GM18502 (cell line): ENCODE measurements around the gene ZBTB45.
A peak's percentile ranks its signal among the peaks of the same experiment; 100 is the strongest.
"Not testable (repeated sequence)": the region's sequence is repeated elsewhere in the genome, so short reads cannot be mapped to it uniquely, and the experiment has no call there.

Experiments
- ATAC-seq: cut with Tn5 transposase; IDR thresholded peaks from one replicate; pipeline ENCODE4 v1.9.1; 2021; ENCODE audit warnings: mild to moderate bottlenecking; ENCODE audit not compliant: unreplicated experiment, poor library complexity

The ZBTB45 gene

GRCh38 chr19:58513213-58513693, 6.4 kb downstream of the ZBTB45 start:
- ATAC-seq, result no peak

- ATAC-seq, result no peak
These were observed 8.0 kb downstream of the ZBTB45 start, which contains the start of gene SLC27A5 for GRCh38 chr19:58511353-58512208. SLC27A5 (minus strand) TSS chr19:58511992; CDS start chr19:58511955, 37 bp downstream.

- no peak for ATAC-seq
These were observed 9.3 kb downstream of the ZBTB45 start for GRCh38 chr19:58510084-58510862.

- no peak for ATAC-seq
These were observed 9.9 kb downstream of the ZBTB45 start for GRCh38 chr19:58509731-58510083.

GRCh38 chr19:58507602-58508223, 11.9 kb downstream of the ZBTB45 start:
- not testable (repeated sequence) for ATAC-seq

- no peak for ATAC-seq
These were observed 19.4 kb downstream of the ZBTB45 start for GRCh38 chr19:58500242-58500641.

- peak; percentile 89 for ATAC-seq
These were observed 20.3 kb downstream of the ZBTB45 start for GRCh38 chr19:58499021-58499927.

GRCh38 chr19:58498316-58499020, 21.1 kb downstream of the ZBTB45 start:
- ATAC-seq, result no peak

GRCh38 chr19:58497634-58498170, 21.9 kb downstream of the ZBTB45 start:
- ATAC-seq, result no peak

- ATAC-seq, result no peak
These were observed 27.3 kb downstream of the ZBTB45 start for GRCh38 chr19:58492265-58492664.

GRCh38 chr19:58491393-58491792, 28.2 kb downstream of the ZBTB45 start:
- ATAC-seq, result no peak

- not testable (repeated sequence) for ATAC-seq
These were observed 35.3 kb downstream of the ZBTB45 start for GRCh38 chr19:58484349-58484748.

- no peak for ATAC-seq
These were observed 35.8 kb downstream of the ZBTB45 start for GRCh38 chr19:58483776-58484175.

GRCh38 chr19:58482372-58482771, 37.2 kb downstream of the ZBTB45 start:
- no peak for ATAC-seq

- ATAC-seq, result no peak
These were observed 38.8 kb downstream of the ZBTB45 start for GRCh38 chr19:58480831-58481230.

- no peak for ATAC-seq
These were observed 39.2 kb downstream of the ZBTB45 start for GRCh38 chr19:58480481-58480830.

GRCh38 chr19:58479736-58480480, 39.7 kb downstream of the ZBTB45 start:
- ATAC-seq, result no peak

- ATAC-seq, result no peak
These were observed 40.3 kb downstream of the ZBTB45 start for GRCh38 chr19:58479303-58479702.
